Esophagus squamous epithelium (tissue), 4 donors: ENCODE data around the gene HNMT.

ENCODE experiments used
- POLR2A ChIP-seq, 4 donors: fragments of 450-650 bp; IDR thresholded peaks; one replicate each; pipeline ENCODE4 v1.6.1; 2017; ENCODE audit warnings: antibody characterized with exemption in 4 of 4, mild to moderate bottlenecking in 4 of 4, moderate library complexity in 3 of 4
- TF ChIP-seq, protein P1 (sequence below), 6 experiments: fragments of 450-650 bp in 4 of 6; fragments of 200-600 bp in 2 of 6; sonication (generic) in 2 of 6; IDR thresholded peaks; one replicate each; pipeline ENCODE4 v1.5.1; 2016 to 2019; ENCODE audit warnings: antibody characterized with exemption in 6 of 6, mild to moderate bottlenecking in 4 of 6, moderate library complexity in 4 of 6

DNA sequence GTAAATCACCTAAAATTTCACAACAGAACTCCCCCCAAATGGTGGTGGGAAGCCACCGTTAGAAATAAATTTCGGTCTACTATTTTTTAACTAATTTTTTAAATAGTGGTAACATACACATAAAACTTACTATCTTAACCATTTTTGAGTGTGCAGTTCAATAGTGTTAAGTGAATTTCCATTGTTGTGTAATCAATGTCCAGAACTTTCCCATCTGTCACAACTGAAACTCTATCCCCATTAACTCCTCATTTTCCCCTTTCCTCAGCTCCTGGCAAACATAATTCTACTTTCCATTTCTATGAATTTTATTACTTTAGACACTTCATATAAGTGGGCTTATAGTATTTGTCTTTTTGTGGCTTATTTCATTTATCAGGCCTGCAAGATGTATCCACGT, 34.1 kb upstream of the HNMT start:
- TF ChIP-seq, protein P1, sequence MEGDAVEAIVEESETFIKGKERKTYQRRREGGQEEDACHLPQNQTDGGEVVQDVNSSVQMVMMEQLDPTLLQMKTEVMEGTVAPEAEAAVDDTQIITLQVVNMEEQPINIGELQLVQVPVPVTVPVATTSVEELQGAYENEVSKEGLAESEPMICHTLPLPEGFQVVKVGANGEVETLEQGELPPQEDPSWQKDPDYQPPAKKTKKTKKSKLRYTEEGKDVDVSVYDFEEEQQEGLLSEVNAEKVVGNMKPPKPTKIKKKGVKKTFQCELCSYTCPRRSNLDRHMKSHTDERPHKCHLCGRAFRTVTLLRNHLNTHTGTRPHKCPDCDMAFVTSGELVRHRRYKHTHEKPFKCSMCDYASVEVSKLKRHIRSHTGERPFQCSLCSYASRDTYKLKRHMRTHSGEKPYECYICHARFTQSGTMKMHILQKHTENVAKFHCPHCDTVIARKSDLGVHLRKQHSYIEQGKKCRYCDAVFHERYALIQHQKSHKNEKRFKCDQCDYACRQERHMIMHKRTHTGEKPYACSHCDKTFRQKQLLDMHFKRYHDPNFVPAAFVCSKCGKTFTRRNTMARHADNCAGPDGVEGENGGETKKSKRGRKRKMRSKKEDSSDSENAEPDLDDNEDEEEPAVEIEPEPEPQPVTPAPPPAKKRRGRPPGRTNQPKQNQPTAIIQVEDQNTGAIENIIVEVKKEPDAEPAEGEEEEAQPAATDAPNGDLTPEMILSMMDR (IDR thresholded peaks at IDR 0.05) = no peak
- TF ChIP-seq POLR2A (IDR thresholded peaks at IDR 0.05) = no peak
